ENCODE data around the gene DSCAM. TPM values are rescaled to one million over a fixed set of nuclear protein-coding genes. Genes with fewer than 3 reads are reported as not detected.

DSCAM gene
- total RNA-seq, 2 donors from 2014 or later: 18.5 to 25.5 TPM

DNA sequence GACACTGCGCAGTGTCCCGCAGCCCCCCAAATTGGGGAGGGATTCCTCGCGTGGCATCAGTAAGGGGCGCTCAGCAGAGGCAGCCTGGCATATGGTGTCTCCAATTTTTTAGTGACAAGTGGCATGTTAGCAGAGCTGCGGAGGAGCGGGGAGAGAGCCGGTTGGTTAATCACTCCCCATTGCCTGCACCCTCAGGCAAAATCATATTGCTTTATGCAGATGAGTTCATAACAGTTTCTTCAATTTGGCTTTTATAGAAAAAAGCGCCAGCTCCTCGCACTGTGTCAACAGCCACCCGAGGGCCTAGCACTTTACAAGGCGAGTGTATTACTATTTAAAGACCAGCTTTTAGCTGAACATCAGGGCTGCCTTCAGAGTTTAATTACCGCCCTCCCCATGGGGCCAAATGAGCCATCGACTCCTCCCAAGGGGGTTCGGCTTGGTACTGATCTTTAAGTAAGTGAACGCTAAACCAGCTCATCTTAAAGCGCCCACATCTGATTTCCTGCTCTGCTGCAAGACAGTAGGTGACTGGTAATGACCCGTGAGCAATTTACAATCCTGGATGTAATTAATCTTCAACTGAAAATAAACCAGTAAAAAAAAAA, 298.9 kb downstream of the DSCAM start:
- TF ChIP-seq, protein P1, sequence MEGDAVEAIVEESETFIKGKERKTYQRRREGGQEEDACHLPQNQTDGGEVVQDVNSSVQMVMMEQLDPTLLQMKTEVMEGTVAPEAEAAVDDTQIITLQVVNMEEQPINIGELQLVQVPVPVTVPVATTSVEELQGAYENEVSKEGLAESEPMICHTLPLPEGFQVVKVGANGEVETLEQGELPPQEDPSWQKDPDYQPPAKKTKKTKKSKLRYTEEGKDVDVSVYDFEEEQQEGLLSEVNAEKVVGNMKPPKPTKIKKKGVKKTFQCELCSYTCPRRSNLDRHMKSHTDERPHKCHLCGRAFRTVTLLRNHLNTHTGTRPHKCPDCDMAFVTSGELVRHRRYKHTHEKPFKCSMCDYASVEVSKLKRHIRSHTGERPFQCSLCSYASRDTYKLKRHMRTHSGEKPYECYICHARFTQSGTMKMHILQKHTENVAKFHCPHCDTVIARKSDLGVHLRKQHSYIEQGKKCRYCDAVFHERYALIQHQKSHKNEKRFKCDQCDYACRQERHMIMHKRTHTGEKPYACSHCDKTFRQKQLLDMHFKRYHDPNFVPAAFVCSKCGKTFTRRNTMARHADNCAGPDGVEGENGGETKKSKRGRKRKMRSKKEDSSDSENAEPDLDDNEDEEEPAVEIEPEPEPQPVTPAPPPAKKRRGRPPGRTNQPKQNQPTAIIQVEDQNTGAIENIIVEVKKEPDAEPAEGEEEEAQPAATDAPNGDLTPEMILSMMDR (conservative IDR thresholded peaks at IDR 0.05): no peak
- DNase-seq: peak; percentile 55
- H3K4me1 Mint-ChIP-seq: peaks cover 10% of the 10 kb centered on the region

DNA sequence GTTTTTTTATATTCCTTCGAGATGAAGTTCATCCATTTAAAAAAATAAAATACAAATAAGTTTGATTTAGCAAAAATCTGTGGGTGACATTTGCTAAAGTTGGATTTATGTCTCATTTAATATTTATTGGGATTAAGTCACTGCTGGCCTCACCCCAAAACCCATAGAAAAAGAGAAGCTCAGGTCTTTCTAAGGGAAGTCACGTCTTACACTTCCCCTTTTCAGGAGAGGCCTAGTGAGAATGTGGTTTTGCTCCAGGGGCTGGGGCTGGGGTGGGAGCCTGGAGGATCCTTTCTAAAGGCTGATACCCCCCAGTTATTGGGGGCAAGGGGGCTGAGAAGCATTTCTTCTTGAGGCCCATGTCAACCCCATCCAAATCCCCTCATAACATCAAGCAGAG, 300.3 kb downstream of the DSCAM start:
- Histone ChIP-seq H3K9ac (ENCODE audit: extremely low read depth, low read length, poor library complexity, severe bottlenecking) (no peak overlapping the region), H3K27me3 (ENCODE audit: control insufficient read depth, insufficient read depth, low read length, poor library complexity, severe bottlenecking) (no peaks in the 10 kb centered on the region), H3K4me1 (ENCODE audit: control insufficient read depth, insufficient read depth, low read length) (no peaks in the 10 kb centered on the region), H3K4me3 (ENCODE audit: low read length) (no peak overlapping the region), H3K9me3 (ENCODE audit: control insufficient read depth, low read length) (peaks cover 72% of the 10 kb centered on the region), H3K36me3 (ENCODE audit: control insufficient read depth, insufficient read depth, low read length) (peaks cover 92% of the 10 kb centered on the region), H3K27ac (ENCODE audit: low read depth, low read length) (no peak overlapping the region)
- H3K4me1 Mint-ChIP-seq: peaks cover 10% of the 10 kb centered on the region
- H3K27ac Mint-ChIP-seq: no peak overlapping the region
- H3K9me3 Mint-ChIP-seq: peaks cover 62% of the 10 kb centered on the region
- no peak overlapping the region for H3K4me3 Mint-ChIP-seq
- 100% methylated on average over 1 of the region's 2 CpGs; no CpG with 5 or more reads in 1 of the 2 experiments for WGBS, 2 experiments (ENCODE audit: insufficient coverage in 1 of 2, insufficient read length in 1 of 2)
- H3K27me3 Mint-ChIP-seq (ENCODE audit: insufficient read depth): no peaks in the 10 kb centered on the region
- TF ChIP-seq, protein P1 (conservative IDR thresholded peaks at IDR 0.05): no peak
- peaks cover 76% of the 10 kb centered on the region for H3K36me3 Mint-ChIP-seq (ENCODE audit: low read depth)
- DNase-seq: no peak

More for the DNA sequence above, 298.9 kb downstream of the DSCAM start:
- Mint-ChIP-seq H3K27ac (peak overlapping the region; percentile 30), H3K27me3 (ENCODE audit: insufficient read depth) (no peaks in the 10 kb centered on the region), H3K9me3 (peaks cover 72% of the 10 kb centered on the region), H3K4me3 (no peak overlapping the region), H3K36me3 (ENCODE audit: low read depth) (peaks cover 77% of the 10 kb centered on the region)
- Histone ChIP-seq H3K4me1 (ENCODE audit: control insufficient read depth, insufficient read depth, low read length) (no peaks in the 10 kb centered on the region), H3K36me3 (ENCODE audit: control insufficient read depth, insufficient read depth, low read length) (peaks cover 86% of the 10 kb centered on the region), H3K27me3 (ENCODE audit: control insufficient read depth, insufficient read depth, low read length, poor library complexity, severe bottlenecking) (no peaks in the 10 kb centered on the region), H3K4me3 (ENCODE audit: low read length) (peak overlapping the region; percentile 36), H3K9me3 (ENCODE audit: control insufficient read depth, low read length) (peaks cover 84% of the 10 kb centered on the region), H3K9ac (ENCODE audit: extremely low read depth, low read length, poor library complexity, severe bottlenecking) (no peak overlapping the region), H3K27ac (ENCODE audit: low read depth, low read length) (peak overlapping the region; percentile 16)
- WGBS, 2 experiments (ENCODE audit: insufficient coverage in 1 of 2, insufficient read length in 1 of 2): 80 to 86% methylated on average over 15 to 18 of the region's 18 CpGs

DNA sequence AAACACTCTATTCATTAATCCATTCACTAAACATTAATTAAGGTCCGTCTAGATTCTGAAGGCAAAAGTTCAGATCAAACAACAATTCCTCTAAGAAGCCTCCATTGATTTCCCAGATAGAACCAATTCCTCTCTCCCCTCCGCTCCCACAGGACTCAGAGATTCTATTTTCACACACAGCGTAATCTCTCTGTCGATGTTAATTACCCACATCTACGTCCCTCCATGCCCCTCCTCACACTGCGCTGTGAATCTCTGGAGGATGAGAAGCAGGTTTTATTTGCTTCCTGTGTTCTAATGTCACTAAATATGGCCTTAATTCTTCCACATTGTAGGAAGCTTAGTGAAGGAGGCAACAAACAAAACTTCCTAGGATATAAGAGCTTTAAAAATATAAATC, 306.7 kb downstream of the DSCAM start:
- Mint-ChIP-seq H3K27me3 (ENCODE audit: insufficient read depth) (no peaks in the 10 kb centered on the region), H3K27ac (no peak overlapping the region), H3K9me3 (peaks cover 15% of the 10 kb centered on the region), H3K36me3 (ENCODE audit: low read depth) (peaks cover 50% of the 10 kb centered on the region), H3K4me1 (peaks cover 3% of the 10 kb centered on the region), H3K4me3 (no peak overlapping the region)
- no peaks in the 10 kb centered on the region for H3K27me3 ChIP-seq (ENCODE audit: control insufficient read depth, insufficient read depth, low read length, poor library complexity, severe bottlenecking)
- no peak overlapping the region for H3K9ac ChIP-seq (ENCODE audit: extremely low read depth, low read length, poor library complexity, severe bottlenecking)
- DNase-seq: no peak
- peaks cover 14% of the 10 kb centered on the region for H3K9me3 ChIP-seq (ENCODE audit: control insufficient read depth, low read length)
- peaks cover 4% of the 10 kb centered on the region for H3K4me1 ChIP-seq (ENCODE audit: control insufficient read depth, insufficient read depth, low read length)
- TF ChIP-seq, protein P1 (conservative IDR thresholded peaks at IDR 0.05): no peak
- peaks cover 54% of the 10 kb centered on the region for H3K36me3 ChIP-seq (ENCODE audit: control insufficient read depth, insufficient read depth, low read length)
- H3K27ac ChIP-seq (ENCODE audit: low read depth, low read length): no peak overlapping the region
- H3K4me3 ChIP-seq (ENCODE audit: low read length): no peak overlapping the region
- WGBS, 2 experiments (ENCODE audit: insufficient coverage in 1 of 2, insufficient read length in 1 of 2): 92 to 100% methylated on average over 3 to 6 of the region's 6 CpGs

Measured in endodermal cell (in vitro differentiated cells).